GM21447 (cell line): ENCODE results near the gene KLHL30.
"Not testable (repeated sequence)": the region's sequence is repeated elsewhere in the genome, so short reads cannot be mapped to it uniquely, and the experiment has no call there.

ENCODE experiments used
- ATAC-seq: cut with Tn5 transposase; IDR thresholded peaks from one replicate; pipeline ENCODE4 v1.9.1; 2021; ENCODE audit not compliant: unreplicated experiment

The KLHL30 gene

DNA sequence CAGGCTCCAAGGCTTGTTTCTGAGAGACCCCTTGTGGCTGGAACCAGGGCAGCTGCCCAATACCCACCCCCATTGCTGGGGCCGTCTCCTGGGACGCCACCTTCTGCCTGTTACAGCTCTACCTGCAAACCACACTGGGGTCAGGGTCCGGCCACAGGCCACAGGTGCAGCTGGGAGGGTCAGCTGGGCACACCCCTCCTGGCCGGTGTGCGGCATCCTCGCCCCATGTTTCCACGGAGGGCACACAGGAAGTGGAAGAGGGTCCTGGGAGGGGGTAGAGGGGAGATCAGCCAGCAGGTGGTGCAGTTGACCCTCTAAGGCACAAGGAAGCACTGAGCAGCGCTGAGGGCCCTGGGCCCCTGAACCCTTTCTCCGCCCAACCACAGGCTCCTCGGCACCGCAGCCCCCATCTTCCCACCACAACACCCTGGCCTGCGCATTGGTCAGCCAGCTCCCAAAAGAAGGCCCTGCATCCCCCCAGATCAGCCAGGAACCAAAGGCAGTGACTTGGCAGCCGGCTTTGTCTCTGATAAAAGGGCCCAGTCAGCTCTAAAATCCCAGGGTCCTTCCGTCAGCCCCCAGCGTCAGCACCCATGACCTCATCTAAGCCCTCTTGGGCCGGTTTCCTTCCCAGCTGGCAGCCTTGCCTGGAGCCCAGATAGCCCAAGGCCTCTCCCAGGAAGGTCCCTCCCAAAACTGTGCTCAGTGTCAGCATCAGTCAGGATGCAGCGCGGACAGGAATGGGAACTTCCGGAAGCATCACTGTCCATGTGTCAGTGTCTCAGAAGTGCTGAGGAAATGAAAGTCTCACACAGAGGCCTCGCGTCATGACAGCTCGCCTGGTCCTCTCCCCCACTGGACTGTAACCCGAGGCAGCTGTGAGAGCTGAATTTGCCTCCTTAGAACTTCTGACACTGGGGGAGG is 22.0 kb downstream of the KLHL30 start:
- no peak for ATAC-seq

DNA sequence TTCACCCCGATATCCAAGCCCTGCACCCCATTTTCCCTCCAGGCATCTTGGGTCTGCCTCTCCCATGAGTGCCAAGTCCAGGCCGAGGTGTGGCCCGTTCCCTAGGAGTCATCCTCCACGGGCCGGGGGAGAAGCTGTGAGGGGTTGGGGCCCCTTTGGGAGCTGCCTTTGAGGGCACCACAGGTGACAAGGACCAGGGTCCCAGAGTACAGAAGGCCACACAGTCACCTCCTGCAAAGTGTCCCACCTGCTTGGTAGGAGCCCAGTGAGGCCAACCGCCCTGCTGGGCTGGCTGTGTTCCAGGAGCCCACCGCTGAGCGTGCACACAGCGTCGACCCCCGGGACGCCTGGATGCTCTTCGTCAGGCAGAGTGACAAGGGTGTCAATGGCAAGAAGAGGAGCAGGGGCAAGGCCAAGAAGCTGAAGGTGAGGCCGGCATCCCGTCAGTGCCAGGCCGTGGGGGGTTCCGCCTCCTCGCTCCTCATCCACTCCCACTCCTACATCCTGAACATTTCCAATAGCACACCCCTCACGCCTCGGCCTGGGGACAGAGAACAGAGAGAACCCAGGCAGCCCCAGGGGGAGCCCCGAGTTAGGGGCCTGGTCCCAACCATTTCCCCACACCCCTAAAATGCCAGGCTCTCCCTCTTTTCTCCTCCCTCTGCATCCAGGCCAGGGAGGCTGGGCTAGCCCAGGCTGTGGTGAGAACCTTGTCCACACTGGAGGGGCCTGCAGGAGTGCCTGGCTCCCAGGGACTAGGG is 23.0 kb downstream of the KLHL30 start:
- no peak for ATAC-seq

DNA sequence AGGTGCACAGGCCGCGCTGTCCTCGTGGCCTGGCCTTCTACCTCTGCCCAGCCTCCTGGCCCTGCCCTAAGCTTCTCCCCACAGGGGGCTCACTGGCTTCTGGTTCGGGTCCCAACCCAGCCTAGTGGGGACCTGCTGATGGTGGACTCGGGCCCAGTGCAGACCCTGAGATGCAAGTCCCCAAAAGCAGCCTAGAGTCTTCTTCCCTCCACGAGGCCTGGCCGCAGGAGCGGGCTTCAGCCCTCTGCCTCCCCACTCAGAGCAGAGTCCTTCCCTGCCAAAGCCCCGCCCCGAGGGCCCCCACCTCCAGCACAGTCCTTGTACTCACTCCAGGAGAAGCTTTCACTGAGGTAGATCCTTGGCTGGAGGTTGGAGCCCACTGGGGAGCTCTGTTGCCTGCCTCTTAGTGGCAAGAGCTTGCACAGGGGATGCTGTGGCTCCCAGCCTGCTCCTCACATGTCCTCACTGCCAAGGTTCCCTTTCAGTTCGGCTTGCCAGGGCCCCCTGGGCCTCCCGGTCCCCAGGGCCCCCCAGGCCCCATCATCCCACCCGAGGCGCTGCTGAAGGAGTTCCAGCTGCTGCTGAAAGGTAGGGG is 23.9 kb downstream of the KLHL30 start:
- no peak for ATAC-seq

DNA sequence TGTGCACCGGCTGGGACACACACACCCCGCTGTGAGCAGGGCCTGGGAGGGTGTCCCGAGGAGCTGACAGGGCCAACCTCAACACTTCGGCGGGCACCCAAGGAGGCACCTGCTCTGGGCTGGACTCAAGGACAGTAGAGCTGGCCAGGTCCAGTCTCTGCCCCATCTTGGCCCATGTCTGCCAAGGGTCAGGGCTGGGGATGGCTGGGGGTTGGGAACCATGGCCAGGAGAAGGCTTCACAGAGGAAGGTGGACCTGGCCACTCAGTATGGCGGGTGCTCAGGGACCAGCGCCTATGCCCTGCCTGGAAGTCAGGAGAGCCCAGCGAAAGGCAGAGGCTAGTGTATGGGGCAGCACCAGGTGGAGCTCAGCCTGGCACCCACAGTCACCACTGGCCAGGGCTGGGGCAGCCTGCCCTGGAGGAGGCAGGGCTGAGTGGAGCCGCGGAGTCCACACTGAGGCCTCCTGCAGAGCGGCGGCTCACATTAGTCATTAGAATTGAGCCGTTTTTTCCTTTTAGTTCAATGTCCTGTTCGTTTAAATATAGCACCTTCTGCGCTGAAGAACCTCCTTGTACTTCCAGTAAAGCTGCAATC is 24.5 kb downstream of the KLHL30 start:
- ATAC-seq = no peak

DNA sequence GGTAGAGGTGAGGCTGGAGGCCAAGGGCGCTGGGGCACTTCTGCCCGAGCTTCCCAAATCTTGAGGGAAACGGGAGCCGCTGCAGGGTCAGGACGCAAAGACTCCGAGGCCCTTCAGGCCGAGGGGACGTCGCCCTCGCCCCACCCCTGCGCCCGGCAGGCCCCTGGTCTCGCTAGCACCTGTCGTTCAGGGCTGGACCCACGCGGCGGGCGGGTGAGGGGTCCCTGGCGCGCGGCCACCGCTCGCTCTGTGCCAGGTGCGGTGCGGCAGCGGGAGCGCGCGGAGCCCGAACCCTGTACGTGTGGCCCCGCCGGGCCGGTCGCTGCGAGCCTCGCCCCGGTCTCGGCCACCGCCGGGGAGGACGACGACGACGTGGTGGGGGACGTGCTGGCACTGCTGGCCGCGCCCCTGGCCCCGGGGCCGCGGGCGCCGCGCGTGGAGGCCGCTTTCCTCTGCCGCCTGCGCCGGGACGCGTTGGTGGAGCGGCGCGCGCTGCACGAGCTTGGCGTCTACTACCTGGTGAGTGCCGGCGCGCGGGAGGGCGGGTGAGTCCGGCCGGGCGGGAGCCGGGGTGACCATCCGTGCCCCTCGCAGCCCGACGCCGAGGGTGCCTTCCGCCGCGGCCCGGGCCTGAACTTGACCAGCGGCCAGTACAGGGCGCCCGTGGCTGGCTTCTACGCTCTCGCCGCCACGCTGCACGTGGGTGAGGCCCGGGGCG is 25.2 kb downstream of the KLHL30 start:
- ATAC-seq = no peak

DNA sequence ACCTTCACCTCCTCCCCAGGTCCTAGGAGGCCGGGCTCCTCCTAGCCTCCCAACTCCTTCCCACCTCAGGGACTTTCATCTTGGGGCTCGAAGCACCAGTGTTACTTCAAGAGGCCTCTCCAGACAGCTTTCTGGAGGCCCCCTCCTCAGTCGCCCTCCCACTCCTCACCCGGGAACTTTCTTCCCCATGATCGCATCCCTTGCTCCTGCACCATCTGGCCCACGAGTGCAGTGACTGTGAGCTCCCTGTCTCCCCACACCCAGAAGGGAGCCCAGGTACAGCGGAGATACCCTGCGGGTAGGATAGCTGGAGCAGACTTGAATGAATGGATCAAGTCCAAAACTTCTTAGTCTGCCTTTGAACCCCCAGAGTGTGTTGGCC is 26.4 kb downstream of the KLHL30 start:
- no peak for ATAC-seq

DNA sequence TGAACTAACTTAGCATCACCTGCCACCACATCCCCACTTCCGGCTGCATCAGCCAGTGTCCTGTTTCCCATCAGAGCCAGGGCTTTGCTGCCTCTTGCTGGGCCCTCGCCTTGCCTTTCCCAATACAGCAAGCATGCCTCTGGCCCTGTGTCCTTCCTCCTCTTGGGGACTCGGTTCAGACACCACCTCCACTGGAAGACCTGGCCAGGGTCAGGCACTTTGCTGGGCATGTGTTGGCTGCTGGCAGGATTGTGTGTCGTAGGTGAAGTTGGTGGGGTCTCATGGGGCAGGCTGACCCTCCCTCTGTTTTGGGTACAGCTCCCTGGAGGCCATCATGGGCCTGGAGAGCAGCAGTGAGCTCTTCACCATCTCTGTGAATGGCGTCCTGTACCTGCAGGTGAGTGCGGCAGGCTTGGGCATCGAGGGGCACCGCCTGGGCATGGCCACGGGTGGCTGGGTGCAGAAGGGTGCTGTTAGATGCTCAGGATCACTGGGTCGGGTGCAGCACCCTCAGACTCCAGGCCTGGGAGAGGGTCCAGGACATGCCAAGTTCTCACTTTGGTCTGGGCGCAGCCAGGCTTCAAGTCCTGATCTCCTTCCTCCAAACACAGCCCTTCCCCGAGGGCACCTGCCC is 26.9 kb downstream of the KLHL30 start:
- no peak for ATAC-seq

DNA sequence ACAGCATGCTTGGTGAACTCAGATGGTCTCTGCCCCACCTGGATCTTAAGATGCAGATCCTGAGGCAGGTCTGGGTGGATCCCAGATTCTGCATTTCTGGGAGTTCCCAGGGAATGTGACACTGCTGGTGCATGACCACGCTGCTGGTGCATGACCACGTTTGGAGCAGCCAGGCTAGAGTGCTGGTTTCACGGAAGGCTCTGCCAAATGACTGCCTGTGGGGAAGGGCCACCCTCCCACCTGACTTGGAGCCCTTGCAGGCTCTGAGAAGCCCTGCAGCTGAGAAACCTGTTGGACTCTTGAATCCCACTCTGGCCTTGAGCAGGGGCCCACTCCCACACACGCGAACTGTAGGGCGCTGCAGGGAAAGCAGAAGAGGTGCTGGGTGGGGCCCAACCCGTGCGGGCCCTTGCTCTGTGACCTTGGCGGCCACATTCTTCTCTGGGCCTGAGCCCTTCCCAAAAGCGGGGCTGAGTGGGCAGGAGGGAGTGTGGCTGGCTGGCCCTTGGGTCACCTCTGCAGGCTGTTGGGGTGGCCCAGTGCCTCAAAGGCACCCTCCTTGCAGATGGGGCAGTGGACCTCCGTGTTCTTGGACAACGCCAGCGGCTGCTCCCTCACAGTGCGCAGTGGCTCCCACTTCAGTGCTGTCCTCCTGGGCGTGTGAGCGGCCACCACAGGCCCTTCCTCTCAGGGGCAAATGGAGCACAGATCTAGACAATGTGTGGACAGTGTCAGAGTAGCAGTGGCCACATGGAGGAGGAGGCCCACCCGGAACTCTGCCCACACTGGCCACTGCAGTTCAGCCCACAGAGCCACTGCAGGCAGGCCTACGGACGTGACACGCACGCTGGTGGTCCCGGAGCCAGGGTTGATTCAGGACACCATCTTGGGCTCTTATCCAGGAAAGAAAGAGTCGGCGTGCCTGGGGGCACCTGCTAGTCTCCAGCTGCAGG is 28.2 kb downstream of the KLHL30 start:
- ATAC-seq = no peak

DNA sequence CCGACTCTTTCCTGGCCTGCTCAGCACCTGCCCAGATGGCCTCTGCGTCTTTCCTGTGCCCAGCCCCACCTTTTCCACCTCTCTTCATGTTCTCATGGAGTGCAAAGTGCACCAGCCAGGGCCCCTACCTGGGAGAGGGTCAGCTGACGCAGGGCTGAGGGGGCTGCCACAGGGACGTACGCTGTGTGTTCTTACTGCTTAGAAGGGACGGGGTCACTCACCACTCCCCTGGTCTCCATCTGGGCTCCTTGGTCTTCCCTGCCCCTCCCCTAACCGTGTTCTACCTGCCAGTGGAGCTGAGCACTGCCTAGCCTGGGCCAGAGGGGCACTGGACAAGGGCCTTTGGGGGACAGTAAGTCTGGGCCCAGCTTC is 28.9 kb downstream of the KLHL30 start:
- no peak for ATAC-seq

DNA sequence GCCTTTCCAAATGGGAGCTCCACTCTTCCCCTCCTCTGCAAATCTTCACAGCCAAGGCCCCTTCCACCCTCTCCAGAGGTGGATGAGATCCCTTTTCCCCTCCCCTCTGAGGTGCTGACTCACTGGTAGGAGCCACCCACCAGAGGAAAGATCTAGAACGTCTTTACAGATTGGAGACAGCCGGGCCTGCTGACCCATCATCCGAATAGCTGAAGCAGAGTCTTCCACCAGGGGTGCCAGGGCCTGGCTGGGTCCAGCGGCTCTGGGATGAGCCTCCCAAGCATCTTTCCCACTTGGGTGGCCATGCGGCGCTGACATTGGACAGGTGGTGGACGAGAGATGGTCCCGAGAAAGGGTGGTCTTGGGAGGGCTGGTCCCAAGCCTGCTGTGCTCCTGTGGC is 29.3 kb downstream of the KLHL30 start:
- no peak for ATAC-seq

DNA sequence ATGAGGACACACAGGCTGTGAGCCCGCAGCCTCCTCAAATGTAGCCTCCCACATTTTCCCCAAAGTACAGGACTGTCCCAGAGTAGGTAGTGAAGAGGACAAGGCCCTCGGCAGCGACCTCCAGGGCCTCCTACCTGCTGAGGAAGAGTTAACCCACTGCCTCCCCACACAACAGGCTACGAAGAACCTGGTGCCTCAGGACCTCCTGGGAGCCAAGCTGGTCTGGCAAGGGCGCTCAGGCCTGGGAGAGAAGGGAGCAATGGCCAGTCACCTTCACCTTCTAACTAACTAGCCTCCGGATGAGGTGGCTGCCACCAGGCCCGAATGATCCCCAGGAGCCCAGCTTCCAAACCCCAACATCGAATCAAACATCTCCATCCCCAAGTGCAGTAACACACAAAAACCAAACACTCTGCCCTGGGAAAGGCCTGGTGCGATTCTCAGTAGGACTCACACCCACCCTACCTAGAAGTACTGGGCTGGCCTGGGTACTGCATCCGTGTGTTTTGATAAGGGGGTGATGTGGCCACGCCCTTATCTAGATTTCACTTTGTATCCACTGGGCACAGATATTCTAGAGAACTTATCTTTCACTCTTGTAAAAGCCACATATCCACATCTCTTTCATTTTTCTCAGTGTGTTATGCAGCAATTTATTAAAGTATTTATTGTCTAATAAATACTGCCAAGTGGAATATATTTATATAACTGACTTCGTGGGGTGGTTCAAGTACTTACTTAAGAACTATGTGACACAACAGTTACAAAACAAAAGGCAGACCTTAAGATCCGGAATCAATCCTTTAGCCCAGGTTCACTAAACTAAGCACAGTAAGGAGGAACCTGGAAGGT is 30.0 kb downstream of the KLHL30 start:
- ATAC-seq = no peak

DNA sequence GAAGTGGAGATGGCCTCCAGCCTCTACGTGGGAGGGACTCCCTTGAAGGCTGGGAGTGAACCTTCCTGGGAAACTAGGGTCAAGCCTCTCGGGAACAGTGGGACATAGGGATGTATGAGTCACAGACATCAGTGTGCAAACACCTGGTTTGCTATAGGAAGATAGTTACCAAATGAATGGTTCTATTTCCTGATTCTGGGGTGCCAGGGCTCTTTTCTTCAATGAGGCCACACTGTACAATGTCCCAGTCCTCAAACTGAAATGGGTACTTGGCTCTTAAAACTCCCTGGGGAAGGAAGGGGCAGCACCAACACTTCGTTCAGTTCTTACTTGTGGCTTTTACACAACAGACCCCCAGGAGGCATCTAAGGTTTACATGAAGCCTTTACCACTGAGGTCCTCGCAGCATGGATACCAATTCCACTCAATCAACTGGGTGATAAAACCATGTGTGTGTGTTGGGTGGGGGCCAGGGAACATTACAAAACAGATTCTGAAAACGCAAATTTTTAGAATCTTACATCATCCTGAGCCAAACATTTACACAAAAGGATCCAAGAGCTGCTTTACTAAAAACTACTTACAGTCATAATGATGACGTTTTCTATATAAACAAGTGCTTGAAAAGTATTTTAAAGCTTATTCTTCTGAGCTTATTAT is 30.7 kb downstream of the KLHL30 start:
- ATAC-seq = no peak

DNA sequence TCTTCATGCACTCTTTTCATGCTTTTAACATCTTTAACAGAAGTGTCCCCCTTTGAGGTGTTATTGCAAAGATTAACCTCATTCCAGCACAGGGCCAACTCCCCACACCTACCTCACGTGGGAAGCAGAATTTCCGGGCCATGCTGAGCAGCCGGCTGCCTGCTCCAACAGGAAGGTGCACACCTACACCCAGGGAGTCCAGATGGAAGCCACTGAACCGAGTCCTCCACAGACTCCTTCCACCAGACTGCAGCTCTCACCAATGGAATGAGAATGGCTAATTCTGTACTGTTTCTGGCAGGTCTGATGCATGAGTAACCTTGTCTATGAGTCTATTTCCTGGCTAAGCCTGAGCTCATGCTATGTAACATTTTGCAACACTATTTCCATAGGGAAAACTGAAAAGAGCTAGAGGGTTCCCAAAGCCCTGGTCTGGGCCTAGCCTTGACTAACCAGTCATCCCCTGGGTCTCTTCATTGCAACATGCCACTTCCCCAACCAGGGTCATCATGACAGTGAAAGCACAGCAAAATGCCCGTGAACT is 31.3 kb downstream of the KLHL30 start:
- no peak for ATAC-seq

DNA sequence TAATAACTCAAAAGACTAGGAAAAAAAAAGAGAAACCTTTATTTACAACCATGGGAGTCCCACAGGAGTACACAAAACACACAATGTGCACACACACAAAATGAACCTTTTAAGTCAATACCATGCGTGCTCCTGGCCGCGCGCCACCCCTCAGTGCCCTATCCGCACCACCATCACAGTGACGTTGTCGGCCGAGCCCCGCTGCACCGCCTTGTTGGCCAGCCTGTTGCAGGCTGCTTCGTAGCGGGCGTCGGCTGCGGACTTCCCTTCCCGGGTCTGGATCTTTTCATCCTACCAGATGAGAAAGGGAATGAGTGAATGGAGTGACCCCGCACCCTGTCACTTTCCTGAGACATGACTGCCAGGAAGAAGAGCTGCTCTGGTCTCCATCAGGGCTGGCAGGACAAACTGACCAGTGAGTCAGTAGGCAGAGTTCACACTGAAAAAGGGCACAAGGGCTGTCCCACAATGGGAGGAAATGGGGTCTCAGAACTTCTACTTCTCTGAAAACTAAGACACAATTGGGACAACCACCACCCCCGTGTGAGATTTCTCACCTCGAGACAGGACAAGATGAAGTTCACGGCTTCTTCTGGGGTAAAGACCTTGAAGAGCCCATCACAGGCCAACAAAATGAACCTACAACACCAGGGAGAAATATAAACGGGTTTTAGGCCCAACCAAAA is 32.1 kb downstream of the KLHL30 start:
- no peak for ATAC-seq

DNA sequence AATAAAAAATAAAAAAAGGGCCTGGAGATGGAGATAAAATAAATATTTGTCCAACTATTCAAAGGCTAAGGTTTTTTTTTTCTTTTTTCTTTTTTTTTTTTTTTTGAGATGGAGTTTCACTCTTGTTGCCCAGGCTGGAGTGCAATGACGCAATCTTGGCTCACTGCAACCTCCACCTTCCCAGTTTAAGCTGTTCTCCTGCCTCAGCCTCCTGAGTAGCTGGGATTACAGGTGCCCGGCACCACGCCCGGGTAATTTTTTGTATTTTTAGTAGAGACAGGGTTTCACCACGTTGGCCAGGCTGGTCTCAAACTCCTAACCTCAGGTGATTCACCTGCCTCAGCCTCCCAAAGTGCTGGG is 32.6 kb downstream of the KLHL30 start:
- not testable (repeated sequence) for ATAC-seq

DNA sequence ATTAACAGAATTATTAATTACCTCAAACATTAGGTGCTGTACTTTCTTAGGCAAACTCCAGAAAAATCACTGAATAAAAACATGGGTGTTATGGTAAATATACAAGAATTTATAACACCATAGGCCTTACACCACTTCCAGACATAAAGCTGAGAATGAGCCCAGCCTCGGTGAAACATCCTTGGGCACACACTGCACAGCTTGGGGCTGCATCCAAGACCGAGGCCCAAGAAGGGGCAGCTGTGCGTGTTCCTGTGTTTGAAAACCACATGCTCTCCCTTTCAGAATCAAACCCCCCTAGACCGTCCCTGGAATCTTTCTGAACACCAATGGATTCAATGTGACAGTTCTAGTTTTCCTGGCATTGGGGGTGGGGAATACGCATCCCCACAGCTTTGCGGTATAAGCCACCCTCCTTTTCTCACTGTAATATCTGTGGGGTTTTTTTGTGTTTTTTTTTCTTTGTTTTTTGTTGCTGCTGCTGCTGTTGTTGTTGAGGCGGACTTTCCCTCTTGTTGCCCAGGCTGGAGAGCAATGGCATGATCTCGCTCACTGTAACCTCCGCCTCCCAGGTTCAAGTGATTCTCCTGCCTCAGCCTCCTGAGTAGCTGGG is 33.2 kb downstream of the KLHL30 start:
- no peak for ATAC-seq

DNA sequence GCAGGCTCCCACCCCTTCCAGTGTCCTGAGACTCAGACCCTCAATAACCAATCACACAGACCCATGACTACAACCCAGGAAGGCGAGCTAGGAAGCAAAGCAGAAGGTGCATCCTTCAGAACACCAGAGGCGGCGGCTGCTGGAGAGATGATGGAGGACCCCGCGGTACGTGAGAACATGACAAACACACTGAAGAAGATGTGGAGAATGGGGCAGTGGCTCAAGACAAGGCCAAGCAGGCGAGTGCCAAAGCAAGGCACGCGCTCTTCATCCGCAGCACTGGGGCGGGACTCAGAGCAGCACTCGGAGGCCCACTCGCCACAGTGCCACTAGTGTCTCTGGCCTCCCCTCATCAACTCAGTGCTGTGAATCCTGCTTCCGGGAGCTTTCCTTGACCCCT is 34.0 kb downstream of the KLHL30 start:
- ATAC-seq = no peak
